Immature natural killer cell (primary cell): ENCODE data around the gene C3orf62. TPM values are rescaled to one million over a fixed set of nuclear protein-coding genes. Genes with fewer than 3 reads are reported as not detected.
A peak's percentile ranks its signal among the peaks of the same experiment; 100 is the strongest.

Experiments used
- DNase-seq, 3 donors: peaks; one replicate each; pipeline ENCODE4 v3.0.0; 2022; ENCODE audit warnings: mixed read lengths in 1 of 3
- H3K27ac Mint-ChIP-seq, 6 donors: one replicate each; pipeline ENCODE4 v1.8.0; 2020; ENCODE audit warnings: mixed read lengths in 6 of 6, mild to moderate bottlenecking in 5 of 6, inconsistent platforms in 4 of 6, moderate library complexity in 3 of 6
- H3K27me3 Mint-ChIP-seq, 3 donors: one replicate each; pipeline ENCODE4 v1.8.0; 2020 to 2021; ENCODE audit warnings: low read depth in 3 of 3, mild to moderate bottlenecking in 3 of 3, mixed read lengths in 3 of 3, moderate library complexity in 3 of 3, inconsistent platforms in 1 of 3
- H3K36me3 Mint-ChIP-seq, 3 donors: one replicate each; pipeline ENCODE4 v1.8.0; 2020; ENCODE audit warnings: mixed read lengths in 3 of 3, inconsistent platforms in 2 of 3, mild to moderate bottlenecking in 2 of 3
- H3K4me1 Mint-ChIP-seq, 2 donors: one replicate each; pipeline ENCODE4 v1.8.0; 2020; ENCODE audit warnings: inconsistent platforms in 2 of 2, mild to moderate bottlenecking in 2 of 2, mixed read lengths in 2 of 2, moderate library complexity in 1 of 2
- H3K4me3 Mint-ChIP-seq, 5 donors: one replicate each; pipeline ENCODE4 v1.8.0; 2020; ENCODE audit warnings: mild to moderate bottlenecking in 5 of 5, mixed read lengths in 5 of 5, inconsistent platforms in 3 of 5, moderate library complexity in 3 of 5
- H3K9me3 Mint-ChIP-seq, 6 donors: one replicate each; pipeline ENCODE4 v1.8.0; 2020; ENCODE audit warnings: mild to moderate bottlenecking in 6 of 6, mixed read lengths in 6 of 6, inconsistent platforms in 4 of 6, moderate library complexity in 3 of 6
- polyA plus RNA-seq, 3 donors: library from polyadenylated mRNA; unstranded; fragments of 300-500 nt; fragmentation: Illumina TruSeq; gene quantifications; one replicate each; pipeline ENCODE4 v1.2.3, GENCODE V29; 2021

The C3orf62 gene
- polyA plus RNA-seq = 1 to 10 TPM in 2 of 3 donors, under 1 TPM in 1; 0.74 to 2.5 (median 1.5) TPM

DNA sequence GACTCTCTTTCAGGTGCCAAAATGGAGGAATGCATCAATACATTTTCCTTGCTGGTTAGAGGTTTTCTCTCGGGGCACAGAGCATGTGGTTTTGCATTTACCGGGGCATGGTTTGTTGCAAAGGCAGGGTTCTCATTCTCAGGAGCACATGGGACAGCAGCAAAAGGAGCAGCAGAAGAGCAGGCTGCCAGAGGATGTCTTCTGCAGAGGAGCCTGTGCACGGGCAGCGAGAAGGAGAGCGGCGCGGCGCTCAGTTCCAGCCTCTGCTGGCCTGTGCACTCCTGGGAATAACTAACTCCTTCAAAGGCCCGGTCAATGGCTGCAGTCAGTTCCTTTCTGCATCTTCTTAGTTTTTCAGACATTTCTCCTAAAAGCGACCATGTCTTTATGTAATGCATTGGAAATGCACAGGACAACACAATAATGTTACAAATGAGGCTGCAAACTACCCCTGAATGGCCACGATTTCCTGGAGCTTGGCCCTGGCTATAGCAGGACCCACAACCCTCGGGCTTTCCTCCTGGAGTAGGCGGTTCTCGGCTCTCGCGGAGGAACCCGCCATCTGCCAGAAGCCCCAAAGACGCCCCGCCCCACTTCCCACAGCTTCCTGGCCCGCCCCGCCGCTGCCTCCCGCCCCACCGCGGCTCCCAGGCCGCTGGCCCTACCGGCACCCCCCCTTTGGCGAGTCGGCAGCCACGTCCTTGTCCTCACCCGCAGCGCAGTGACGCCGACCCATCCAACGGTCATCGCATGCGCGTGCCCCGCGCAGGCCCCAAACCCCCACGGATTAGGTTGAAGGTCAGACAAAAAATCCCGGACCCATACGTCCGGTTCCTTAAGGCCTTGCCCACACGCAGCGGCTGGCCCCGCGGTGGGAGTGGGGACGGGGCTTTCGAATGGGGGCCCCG lies at the start of gene C3orf62:
C3orf62 (minus strand) TSS at position 758 of the 908 bp plus-strand sequence; CDS start at position 398, 360 bp downstream.
- H3K27ac Mint-ChIP-seq = peak within 1 kb of the TSS; percentile 85 to 95 (median 91)
- peaks cover 22 to 29% of the 10 kb centered on the region in 2 donors for H3K4me1 Mint-ChIP-seq
- DNase-seq = peak; percentile 69 to 73 (median 71)
- peaks cover 0 to 8% (median 0%) of the 10 kb centered on the region in 3 donors for H3K27me3 Mint-ChIP-seq
- H3K36me3 Mint-ChIP-seq = peaks cover 0 to 9% (median 4%) of the 10 kb centered on the region in 3 donors
- H3K4me3 Mint-ChIP-seq = peak within 1 kb of the TSS; percentile 85 to 93 (median 90)
- H3K9me3 Mint-ChIP-seq = no peaks in the 10 kb centered on the region

DNA sequence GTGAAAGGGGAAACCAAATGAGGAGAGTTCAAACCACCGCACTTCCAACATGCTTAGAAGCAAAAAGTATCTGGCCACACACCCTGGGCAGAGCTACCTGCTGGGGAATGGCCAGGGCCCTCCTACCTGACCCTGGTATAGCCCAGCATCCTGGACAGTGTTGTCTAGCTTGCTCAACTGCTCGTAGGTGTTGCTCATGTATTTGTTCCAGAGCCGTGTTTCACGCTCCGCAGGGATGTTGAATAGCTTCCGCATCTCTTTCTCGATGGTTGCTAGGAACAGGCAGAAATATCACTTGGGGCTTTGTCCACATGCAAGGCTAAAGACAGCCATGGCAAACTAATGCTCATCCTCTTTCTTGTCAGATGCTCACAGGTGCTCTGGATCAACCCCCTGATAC lies 47.7 kb upstream of the C3orf62 start:
- DNase-seq = no peak
- Mint-ChIP-seq H3K9me3 (no peaks in the 10 kb centered on the region), H3K27ac (peak overlapping the region in 1 of 6 donors; percentile 31), H3K4me3 (no peak overlapping the region), H3K27me3 (peaks cover 0 to 2% (median 1%) of the 10 kb centered on the region in 3 donors), H3K4me1 (peaks cover 2 to 6% of the 10 kb centered on the region in 2 donors), H3K36me3 (peaks cover 23 to 45% (median 29%) of the 10 kb centered on the region in 3 donors)

DNA sequence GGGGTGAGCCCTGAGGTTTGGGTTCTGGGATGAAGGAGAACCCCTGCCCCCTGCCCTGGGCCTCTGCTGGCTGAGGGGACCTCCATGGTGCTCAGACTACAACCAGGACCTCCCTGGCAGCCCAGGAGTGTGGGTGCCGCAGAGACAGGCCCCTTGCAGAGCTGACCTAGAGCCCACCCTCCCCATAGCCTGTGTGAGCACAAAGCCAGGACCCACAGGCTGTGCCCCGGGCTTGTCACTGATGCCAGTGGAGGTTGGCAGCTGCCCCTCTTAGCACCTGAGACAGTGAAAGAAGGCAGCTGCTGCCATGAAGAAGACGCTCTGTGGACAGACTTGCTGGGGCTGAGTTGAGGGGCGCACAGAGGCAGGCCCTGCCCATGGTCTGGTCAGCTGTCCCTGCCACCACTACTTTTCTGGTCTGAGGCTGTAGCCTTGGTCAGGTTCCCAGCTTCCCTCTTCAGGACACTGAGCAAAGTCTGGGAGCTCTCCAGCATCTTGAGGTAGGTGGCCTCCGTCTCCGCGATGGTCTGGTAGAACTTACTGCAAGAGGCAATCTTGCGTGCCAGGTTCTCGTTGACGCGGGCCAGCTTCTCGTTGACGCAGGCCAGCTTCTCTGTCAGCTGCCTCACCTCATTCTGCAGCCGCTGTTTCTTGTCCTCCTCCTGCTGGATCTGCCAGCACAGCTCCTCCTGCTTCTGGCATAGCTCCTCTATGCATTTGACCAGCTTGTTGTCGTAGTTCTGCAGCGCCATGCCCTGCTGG lies 39.8 kb upstream of the C3orf62 start:
- H3K27me3 Mint-ChIP-seq = peaks cover 0 to 3% (median 0%) of the 10 kb centered on the region in 3 donors
- peaks cover 0 to 2% of the 10 kb centered on the region in 2 donors for H3K4me1 Mint-ChIP-seq
- no peak overlapping the region for H3K4me3 Mint-ChIP-seq
- no peak for DNase-seq
- H3K27ac Mint-ChIP-seq = peak overlapping the region in 1 of 6 donors; percentile 34
- no peaks in the 10 kb centered on the region for H3K9me3 Mint-ChIP-seq
- peaks cover 8 to 24% (median 18%) of the 10 kb centered on the region in 3 donors for H3K36me3 Mint-ChIP-seq

DNA sequence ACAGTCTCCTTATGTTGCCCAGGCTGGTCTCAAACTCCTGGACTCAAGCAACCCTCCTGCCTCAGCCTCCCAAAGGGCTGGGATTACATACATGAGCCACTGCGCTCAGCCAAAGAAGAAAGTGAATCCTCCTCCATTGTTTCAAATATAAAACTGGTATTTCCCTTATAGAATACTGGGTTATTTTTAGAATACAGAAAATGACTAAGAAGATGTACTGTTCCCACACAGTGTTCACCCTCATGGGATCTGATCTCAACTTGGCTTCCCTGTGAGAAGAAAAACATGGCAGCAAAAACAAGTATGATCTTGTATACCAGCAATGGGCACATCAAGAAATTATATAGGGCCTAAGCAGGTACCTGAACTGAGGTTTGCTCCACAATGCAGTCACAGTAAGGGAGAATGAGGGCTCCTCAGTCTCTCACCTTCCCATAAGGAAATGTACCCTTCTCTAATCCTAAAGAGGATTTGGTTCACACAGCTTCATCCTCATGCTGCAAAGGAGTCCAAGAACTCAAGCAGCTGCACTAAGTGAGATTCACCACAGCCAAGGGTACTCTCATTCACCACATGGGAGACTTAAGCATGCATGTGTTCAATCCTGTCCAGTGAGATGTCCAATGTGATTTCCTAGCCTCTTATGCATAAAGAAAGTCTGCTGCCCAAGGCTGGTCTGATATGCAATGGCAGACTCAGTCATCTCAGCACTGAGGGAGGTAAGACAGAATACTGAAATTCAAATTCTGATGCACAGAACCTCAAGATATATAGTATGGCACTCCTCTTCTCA lies 37.1 kb upstream of the C3orf62 start:
- no peaks in the 10 kb centered on the region for H3K9me3 Mint-ChIP-seq
- peaks cover 0 to 2% (median 0%) of the 10 kb centered on the region in 3 donors for H3K27me3 Mint-ChIP-seq
- H3K4me3 Mint-ChIP-seq = no peak overlapping the region
- no peak for DNase-seq
- H3K27ac Mint-ChIP-seq = peak overlapping the region in 3 of 6 donors; percentile 12 to 55 (median 18)
- H3K36me3 Mint-ChIP-seq = peaks cover 11 to 31% (median 12%) of the 10 kb centered on the region in 3 donors
- peaks cover 5 to 9% of the 10 kb centered on the region in 2 donors for H3K4me1 Mint-ChIP-seq

DNA sequence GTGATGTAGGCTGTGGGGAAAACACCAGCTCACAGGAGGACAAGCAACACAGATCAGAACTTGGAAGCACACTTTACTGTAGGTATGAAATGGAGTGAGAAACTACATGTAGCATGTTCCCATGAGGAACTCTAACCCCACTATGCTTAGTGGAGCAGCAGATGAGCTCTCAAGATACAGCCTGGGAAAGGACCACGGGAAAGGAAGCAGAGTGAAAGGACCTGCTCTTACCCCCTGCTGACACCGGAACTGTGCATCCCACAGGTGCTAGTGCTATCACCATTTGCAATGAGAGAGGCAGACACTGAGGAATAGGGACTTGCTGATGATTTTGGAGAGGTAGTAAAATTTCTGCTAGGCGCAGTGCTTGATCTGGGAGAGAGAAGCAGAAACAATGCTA lies 34.3 kb upstream of the C3orf62 start:
- Mint-ChIP-seq H3K9me3 (no peaks in the 10 kb centered on the region), H3K36me3 (peaks cover 8 to 33% (median 15%) of the 10 kb centered on the region in 3 donors), H3K27me3 (no peaks in the 10 kb centered on the region), H3K4me3 (no peak overlapping the region), H3K4me1 (peaks cover 3 to 9% of the 10 kb centered on the region in 2 donors), H3K27ac (peak overlapping the region in 4 of 6 donors; percentile 22 to 67 (median 48))
- DNase-seq = no peak

DNA sequence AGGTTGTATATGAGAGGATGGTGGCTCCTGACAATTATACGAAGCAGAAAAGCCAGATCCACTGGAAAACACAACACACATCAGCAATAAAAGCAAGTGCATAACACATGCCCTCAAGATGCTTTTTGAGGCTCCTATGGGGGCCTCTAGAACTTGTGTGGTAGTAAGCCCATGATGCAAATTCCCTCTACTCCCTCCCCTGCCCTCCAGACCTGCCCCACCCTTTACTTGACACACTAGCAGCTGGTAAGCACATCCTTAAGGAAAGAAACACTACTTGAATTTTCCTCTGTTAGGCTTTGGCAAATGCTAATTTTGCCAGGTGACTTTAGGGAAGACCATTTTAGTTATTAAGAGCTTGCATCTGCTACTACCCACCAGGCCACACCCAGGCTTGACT lies 33.6 kb upstream of the C3orf62 start:
- peaks cover 3 to 9% of the 10 kb centered on the region in 2 donors for H3K4me1 Mint-ChIP-seq
- peak overlapping the region in 2 of 6 donors; percentile 16 to 53 for H3K27ac Mint-ChIP-seq

DNA sequence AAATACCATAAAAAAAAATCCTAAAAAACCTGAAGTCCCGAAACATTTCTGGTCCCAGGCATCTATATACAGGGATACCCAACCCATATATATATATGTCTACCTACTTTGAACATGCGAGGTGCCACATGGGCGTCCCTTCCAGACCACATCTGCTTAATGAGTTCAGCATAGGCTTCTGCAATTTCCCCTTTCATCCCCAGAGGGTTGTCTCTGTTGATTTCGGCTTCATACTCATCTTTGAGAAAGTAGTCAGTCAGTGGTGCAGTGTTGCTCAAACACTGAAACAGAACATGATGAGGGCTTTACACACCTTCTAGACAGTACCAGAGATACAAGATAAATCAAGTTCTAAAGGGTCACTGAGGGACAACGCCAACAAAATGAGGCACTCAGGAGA lies 28.6 kb upstream of the C3orf62 start:
- H3K36me3 Mint-ChIP-seq = peaks cover 0 to 26% (median 13%) of the 10 kb centered on the region in 3 donors
- no peak for DNase-seq
- no peak overlapping the region for H3K27ac Mint-ChIP-seq
- no peaks in the 10 kb centered on the region for H3K9me3 Mint-ChIP-seq
- H3K4me1 Mint-ChIP-seq = no peaks in the 10 kb centered on the region
- H3K4me3 Mint-ChIP-seq = no peak overlapping the region
- H3K27me3 Mint-ChIP-seq = no peaks in the 10 kb centered on the region

More for the DNA sequence above, 33.6 kb upstream of the C3orf62 start:
- Mint-ChIP-seq H3K27me3 (no peaks in the 10 kb centered on the region), H3K9me3 (no peaks in the 10 kb centered on the region), H3K36me3 (peaks cover 8 to 32% (median 16%) of the 10 kb centered on the region in 3 donors), H3K4me3 (no peak overlapping the region)
- no peak for DNase-seq

DNA sequence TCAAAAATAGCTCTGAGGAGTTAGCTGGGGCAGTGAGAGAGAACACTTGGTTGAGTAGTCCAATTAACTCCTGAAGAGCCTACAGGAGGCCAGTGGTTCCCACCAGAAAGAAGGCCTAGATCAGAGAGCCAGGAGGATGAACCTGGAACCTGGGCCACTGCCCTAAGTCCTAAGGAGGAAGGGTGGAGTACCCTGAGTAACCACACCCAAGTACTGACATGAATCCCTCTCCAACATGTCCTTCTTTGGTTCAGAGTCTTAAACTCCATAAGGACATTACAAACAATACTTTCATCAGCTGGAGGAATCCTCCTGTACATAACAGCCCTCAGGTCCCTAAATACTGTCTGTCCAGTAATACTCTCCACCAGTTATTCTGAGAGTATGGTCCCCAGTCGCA lies 25.6 kb upstream of the C3orf62 start:
- Mint-ChIP-seq H3K4me1 (no peaks in the 10 kb centered on the region), H3K36me3 (peaks cover 4 to 31% (median 10%) of the 10 kb centered on the region in 3 donors), H3K27me3 (peaks cover 0 to 3% (median 0%) of the 10 kb centered on the region in 3 donors), H3K4me3 (no peak overlapping the region), H3K27ac (peak overlapping the region in 1 of 6 donors; percentile 46), H3K9me3 (no peaks in the 10 kb centered on the region)
- no peak for DNase-seq

DNA sequence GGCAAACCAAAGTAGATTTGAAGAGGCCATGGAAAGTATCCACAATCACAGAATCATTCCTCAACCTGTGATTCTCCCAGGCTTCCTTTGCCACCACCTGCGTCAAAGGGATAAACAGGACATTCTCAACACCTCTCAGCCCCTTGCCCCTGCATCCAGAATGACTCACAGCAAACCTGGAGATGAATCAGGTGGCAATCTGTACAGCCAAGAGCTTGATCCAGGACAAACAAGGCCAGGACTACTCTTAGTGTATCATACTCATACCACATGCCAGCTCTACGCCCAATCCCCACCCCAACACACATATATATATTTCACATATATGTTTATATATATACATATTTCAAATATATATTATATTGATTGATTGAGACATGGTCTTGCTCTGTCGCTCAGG lies 23.6 kb upstream of the C3orf62 start:
- Mint-ChIP-seq H3K4me3 (no peak overlapping the region), H3K36me3 (peaks cover 9 to 38% (median 14%) of the 10 kb centered on the region in 3 donors)

DNA sequence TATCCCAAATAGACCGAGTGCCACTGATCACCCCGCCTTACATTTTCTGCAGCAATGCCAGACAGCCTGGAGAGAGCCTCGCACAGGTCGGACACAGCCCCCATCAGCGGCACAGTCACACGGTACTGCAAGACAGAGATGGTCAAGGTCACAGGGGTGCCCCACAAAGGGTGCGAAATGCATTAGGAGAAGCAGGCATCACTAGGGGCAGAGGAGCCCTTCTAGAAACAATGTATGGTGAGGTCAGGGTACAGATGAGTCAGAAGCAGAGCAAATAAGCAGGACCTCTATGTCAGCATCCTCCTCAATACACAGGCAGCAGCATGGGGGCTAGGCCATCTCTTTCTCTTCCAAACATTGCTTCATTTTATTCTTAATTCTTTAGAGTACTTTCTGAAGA lies 21.5 kb upstream of the C3orf62 start:
- Mint-ChIP-seq H3K4me1 (no peaks in the 10 kb centered on the region), H3K27me3 (peaks cover 2 to 3% (median 3%) of the 10 kb centered on the region in 3 donors), H3K36me3 (peaks cover 9 to 49% (median 16%) of the 10 kb centered on the region in 3 donors), H3K27ac (peak overlapping the region in 1 of 6 donors; percentile 40), H3K4me3 (no peak overlapping the region), H3K9me3 (no peaks in the 10 kb centered on the region)
- DNase-seq = no peak

More for the DNA sequence above, 23.6 kb upstream of the C3orf62 start:
- Mint-ChIP-seq H3K27ac (peak overlapping the region in 1 of 6 donors; percentile 3), H3K9me3 (no peaks in the 10 kb centered on the region), H3K4me1 (no peaks in the 10 kb centered on the region), H3K27me3 (peaks cover under 1 to 3% (median 1%) of the 10 kb centered on the region in 3 donors)
- no peak for DNase-seq

DNA sequence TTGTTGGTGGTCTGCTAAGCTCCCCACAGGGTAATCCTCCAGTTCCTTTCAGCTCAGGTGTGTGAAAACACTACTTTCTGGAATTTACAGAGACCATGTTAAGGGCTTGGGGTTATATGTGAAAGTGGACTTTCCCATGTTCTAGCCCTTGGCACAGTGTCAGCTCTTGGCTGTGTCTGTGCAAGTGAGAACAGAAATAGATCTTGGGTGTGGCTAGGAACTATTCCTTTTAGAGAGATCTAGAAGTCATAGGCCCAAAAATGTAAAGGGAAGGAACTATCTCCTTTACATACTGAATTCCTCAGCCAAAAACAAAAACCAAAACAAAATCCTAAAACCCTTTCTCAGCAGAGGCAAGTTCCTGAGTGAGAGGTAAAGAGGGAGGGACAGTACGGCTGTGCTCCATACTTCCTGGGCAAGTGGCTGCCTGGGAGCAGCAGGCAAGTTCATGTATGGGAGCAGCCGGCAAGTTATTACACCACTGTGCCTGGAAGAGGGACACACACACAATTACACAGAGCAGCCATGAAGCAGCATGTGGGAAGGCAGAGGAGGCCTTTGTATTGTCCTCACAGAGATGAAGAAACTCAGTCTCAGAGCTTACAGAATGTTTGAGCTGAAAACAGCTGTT lies 19.9 kb upstream of the C3orf62 start:
- no peak for DNase-seq
- Mint-ChIP-seq H3K4me1 (no peaks in the 10 kb centered on the region), H3K27me3 (peaks cover 2 to 3% (median 3%) of the 10 kb centered on the region in 3 donors), H3K27ac (peak overlapping the region in 2 of 6 donors; percentile 1 to 12), H3K9me3 (no peaks in the 10 kb centered on the region), H3K36me3 (peaks cover 13 to 50% (median 16%) of the 10 kb centered on the region in 3 donors), H3K4me3 (no peak overlapping the region)

DNA sequence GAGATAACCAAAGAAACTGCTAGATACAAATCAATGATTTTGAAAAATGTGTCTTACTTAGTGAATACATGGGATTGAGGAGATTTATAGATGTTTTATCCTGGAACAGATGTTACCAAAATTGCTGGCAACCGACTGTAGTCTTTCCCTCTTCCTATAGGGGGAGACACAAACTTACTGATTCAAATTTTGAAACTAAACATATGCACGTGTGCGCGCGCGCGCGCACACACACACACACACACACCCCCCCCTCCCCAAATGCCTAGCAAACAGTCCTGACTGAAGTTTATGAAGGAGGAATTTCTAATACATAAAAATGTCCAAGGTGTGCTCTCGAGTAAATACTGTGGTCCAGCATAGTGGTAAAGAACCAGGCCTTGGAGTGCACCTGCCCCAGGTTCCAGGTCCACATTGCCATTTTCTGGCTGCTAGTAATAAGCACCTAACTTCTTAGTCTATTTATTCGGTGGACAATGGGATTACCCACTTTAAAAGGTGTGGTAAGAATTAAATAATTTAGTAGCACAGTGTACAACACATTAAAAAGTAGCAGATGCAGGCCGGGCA lies 18.5 kb upstream of the C3orf62 start:
- Mint-ChIP-seq H3K9me3 (no peaks in the 10 kb centered on the region), H3K36me3 (peaks cover 13 to 47% (median 15%) of the 10 kb centered on the region in 3 donors), H3K27me3 (peaks cover 2 to 3% (median 3%) of the 10 kb centered on the region in 3 donors), H3K4me1 (no peaks in the 10 kb centered on the region), H3K4me3 (no peak overlapping the region), H3K27ac (peak overlapping the region in 1 of 6 donors; percentile 46)
- DNase-seq = peak; percentile 9 to 34 (median 33)
